Measurements from ENCODE around the gene TNPO3.

Gene TNPO3

GRCh38 chr7:128928882-128929788 is 125.8 kb downstream of the TNPO3 start:
- no peak overlapping the region for H3K4me3 ChIP-seq (replicated peaks; ENCODE audit: low read depth, low read length)
- DNase-seq (ENCODE audit: low read depth), result no peak
- TF ChIP-seq CTCF (IDR thresholded peaks at IDR 0.05; ENCODE audit: low read length, missing control alignments), result no peak

- DNase-seq (ENCODE audit: low read depth), result no peak
- H3K4me3 ChIP-seq (replicated peaks; ENCODE audit: low read depth, low read length), result no peak overlapping the region
- no peak for TF ChIP-seq CTCF (IDR thresholded peaks at IDR 0.05; ENCODE audit: low read length, missing control alignments)
Measured at GRCh38 chr7:128928159-128928813, 126.6 kb downstream of the TNPO3 start.

- no peak overlapping the region for H3K4me3 ChIP-seq (replicated peaks; ENCODE audit: low read depth, low read length)
- DNase-seq (ENCODE audit: low read depth), result no peak
- no peak for TF ChIP-seq CTCF (IDR thresholded peaks at IDR 0.05; ENCODE audit: low read length, missing control alignments)
Measured at GRCh38 chr7:128924707-128925588, 130.0 kb downstream of the TNPO3 start.

- H3K4me3 ChIP-seq (replicated peaks; ENCODE audit: low read depth, low read length), result no peak overlapping the region
- TF ChIP-seq CTCF (IDR thresholded peaks at IDR 0.05; ENCODE audit: low read length, missing control alignments), result no peak
- no peak for DNase-seq (ENCODE audit: low read depth)
Measured at GRCh38 chr7:128923411-128923800, 131.5 kb downstream of the TNPO3 start.

DNA sequence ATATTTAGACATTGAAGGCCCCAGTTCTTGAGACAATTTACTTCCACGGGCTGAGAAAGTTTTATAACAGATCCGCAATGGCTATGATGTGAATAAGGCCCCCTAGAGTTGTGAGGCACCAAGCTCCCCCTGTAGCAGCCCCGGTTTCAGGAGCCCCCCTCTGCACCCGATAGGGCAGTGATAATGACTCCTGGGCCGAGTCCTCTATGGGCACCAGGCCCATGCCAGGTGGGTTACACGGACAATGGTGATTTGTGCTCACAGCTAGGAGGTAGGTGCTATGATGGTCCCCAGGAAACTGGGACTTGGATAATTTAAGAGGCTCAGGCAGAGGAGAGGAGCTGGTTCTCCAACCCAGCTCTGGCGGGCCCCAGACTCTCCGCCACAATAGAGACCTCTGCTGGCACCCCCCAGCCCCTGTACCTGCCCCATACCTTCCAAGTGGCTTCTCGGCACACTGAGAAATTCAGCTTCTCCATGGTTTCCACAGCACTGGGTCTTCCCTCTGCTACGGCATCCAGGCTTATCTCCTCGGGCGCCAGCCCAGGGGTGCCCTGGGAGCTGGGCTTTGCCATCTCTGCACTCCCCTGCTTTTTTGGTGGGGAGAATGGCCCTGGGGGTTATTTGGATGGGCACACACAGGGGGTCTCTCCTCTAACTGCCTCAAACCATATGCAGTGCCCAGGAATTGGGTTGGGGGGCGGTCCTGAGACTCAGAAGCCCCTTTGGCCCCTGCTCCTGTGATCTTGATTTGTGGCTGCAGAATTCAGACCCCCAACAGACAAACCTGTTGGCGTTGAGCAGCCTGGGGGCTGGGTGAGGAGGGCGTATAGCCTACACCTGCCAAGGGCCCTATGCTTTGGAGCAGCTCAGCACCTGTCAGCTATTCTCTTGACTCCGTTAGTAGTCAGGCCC is 132.2 kb downstream of the TNPO3 start:
- no peak for TF ChIP-seq CTCF (IDR thresholded peaks at IDR 0.05; ENCODE audit: low read length, missing control alignments)
- no peak overlapping the region for H3K4me3 ChIP-seq (replicated peaks; ENCODE audit: low read depth, low read length)
- no peak for DNase-seq (ENCODE audit: low read depth)
